GM21360 (cell line): ENCODE data around the gene DLG2.
"Not testable (repeated sequence)": the region's sequence is repeated elsewhere in the genome, so short reads cannot be mapped to it uniquely, and the experiment has no call there.

Source experiments
- ATAC-seq: cut with Tn5 transposase; IDR thresholded peaks from one replicate; pipeline ENCODE4 v1.9.1; 2021; ENCODE audit warnings: mild to moderate bottlenecking, moderate library complexity; ENCODE audit not compliant: unreplicated experiment

The DLG2 gene

GRCh38 chr11:83601201-83601913 lies 2025.8 kb downstream of the DLG2 start:
- ATAC-seq: no peak

GRCh38 chr11:83600661-83601060 lies 2026.5 kb downstream of the DLG2 start:
- ATAC-seq: no peak

GRCh38 chr11:83599066-83599465 lies 2028.1 kb downstream of the DLG2 start:
- ATAC-seq: no peak

GRCh38 chr11:83587797-83588196 lies 2039.3 kb downstream of the DLG2 start:
- ATAC-seq: not testable (repeated sequence)

GRCh38 chr11:83583757-83584366 lies 2043.3 kb downstream of the DLG2 start:
- peak; percentile 96 for ATAC-seq

GRCh38 chr11:83574519-83574918 lies 2052.6 kb downstream of the DLG2 start:
- ATAC-seq: no peak

- ATAC-seq: no peak
Measured at GRCh38 chr11:83572581-83573496, 2054.3 kb downstream of the DLG2 start.

GRCh38 chr11:83571302-83571701 lies 2055.8 kb downstream of the DLG2 start:
- no peak for ATAC-seq

- ATAC-seq: no peak
Measured at GRCh38 chr11:83569134-83569805, 2057.9 kb downstream of the DLG2 start.

- ATAC-seq: no peak
Measured at GRCh38 chr11:83568516-83568915, 2058.6 kb downstream of the DLG2 start.

- no peak for ATAC-seq
Measured at GRCh38 chr11:83566950-83567349, 2060.2 kb downstream of the DLG2 start.

- no peak for ATAC-seq
Measured at GRCh38 chr11:83564870-83565269, 2062.3 kb downstream of the DLG2 start.

GRCh38 chr11:83558281-83558680 lies 2068.9 kb downstream of the DLG2 start:
- no peak for ATAC-seq

- no peak for ATAC-seq
Measured at GRCh38 chr11:83557653-83558052, 2069.5 kb downstream of the DLG2 start.

- ATAC-seq: no peak
Measured at GRCh38 chr11:83554876-83555275, 2072.3 kb downstream of the DLG2 start.

GRCh38 chr11:83549984-83550667 lies 2077.0 kb downstream of the DLG2 start:
- no peak for ATAC-seq

- ATAC-seq: no peak
Measured at GRCh38 chr11:83546368-83546767, 2080.8 kb downstream of the DLG2 start.

- ATAC-seq: no peak
Measured at GRCh38 chr11:83545494-83546260, 2081.5 kb downstream of the DLG2 start.

- no peak for ATAC-seq
Measured at GRCh38 chr11:83544846-83545245, 2082.3 kb downstream of the DLG2 start.
